Endothelial cell of umbilical vein (primary cell): ENCODE data around the gene RHCE.

Experiments used
- EZH2 ChIP-seq: IDR thresholded peaks from 2 replicates; pipeline ENCODE4 v1.6.1; 2012; ENCODE audit warnings: borderline replicate concordance, low read depth, mild to moderate bottlenecking, moderate library complexity, low read length, inconsistent platforms; ENCODE audit not compliant: severe bottlenecking
- FOS ChIP-seq: IDR thresholded peaks from 2 replicates; pipeline ENCODE4 v1.6.1; 2011; ENCODE audit warnings: mild to moderate bottlenecking, low read length, moderate library complexity, borderline replicate concordance; ENCODE audit not compliant: insufficient read depth
- JUN ChIP-seq: IDR thresholded peaks from 2 replicates; pipeline ENCODE4 v1.6.1; 2011; ENCODE audit warnings: borderline replicate concordance, low read depth; ENCODE audit not compliant: insufficient read length, insufficient read depth
- POLR2A ChIP-seq: IDR thresholded peaks from 2 replicates; pipeline ENCODE4 v1.6.1; 2012; ENCODE audit warnings: low read depth, mild to moderate bottlenecking, control low read depth, low read length
- POLR2AphosphoS5 ChIP-seq: IDR thresholded peaks from 2 replicates; pipeline ENCODE4 v1.6.1; 2012; ENCODE audit warnings: low read depth, mild to moderate bottlenecking, control low read depth, low read length, moderate library complexity; ENCODE audit not compliant: insufficient read depth
- TF ChIP-seq, protein P1 (sequence below), 2 donors: IDR thresholded peaks; 1 replicate in 1 of 2; 2 replicates in 1 of 2; pipeline ENCODE4 v1.5.1; 2011; ENCODE audit warnings: low read length in 2 of 2, mild to moderate bottlenecking in 2 of 2, moderate library complexity in 2 of 2, control low read depth in 1 of 2, inconsistent platforms in 1 of 2, low read depth in 1 of 2; ENCODE audit not compliant: insufficient read depth in 1 of 2; ENCODE audit errors: extremely low read depth in 1 of 2

DNA sequence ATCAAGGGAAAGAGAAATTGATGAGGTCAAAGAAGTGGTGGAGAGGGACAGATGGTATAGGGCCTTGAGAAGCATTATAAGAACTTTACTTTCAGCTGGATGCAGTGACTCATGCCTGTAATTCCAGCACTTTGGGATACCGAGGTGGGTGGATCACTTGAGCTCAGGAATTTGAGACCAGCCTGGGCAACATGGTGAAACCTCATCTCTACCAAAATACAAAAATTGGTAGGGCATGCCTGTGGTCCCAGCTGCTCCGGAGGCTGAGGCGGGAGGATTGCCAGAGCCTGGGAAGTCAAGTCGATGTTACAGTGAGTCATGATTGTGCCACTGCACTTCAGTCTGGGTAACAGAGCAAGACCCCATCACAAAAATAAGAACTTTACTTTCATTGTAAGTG lies 76.8 kb downstream of the RHCE start:
- TF ChIP-seq, protein P1, sequence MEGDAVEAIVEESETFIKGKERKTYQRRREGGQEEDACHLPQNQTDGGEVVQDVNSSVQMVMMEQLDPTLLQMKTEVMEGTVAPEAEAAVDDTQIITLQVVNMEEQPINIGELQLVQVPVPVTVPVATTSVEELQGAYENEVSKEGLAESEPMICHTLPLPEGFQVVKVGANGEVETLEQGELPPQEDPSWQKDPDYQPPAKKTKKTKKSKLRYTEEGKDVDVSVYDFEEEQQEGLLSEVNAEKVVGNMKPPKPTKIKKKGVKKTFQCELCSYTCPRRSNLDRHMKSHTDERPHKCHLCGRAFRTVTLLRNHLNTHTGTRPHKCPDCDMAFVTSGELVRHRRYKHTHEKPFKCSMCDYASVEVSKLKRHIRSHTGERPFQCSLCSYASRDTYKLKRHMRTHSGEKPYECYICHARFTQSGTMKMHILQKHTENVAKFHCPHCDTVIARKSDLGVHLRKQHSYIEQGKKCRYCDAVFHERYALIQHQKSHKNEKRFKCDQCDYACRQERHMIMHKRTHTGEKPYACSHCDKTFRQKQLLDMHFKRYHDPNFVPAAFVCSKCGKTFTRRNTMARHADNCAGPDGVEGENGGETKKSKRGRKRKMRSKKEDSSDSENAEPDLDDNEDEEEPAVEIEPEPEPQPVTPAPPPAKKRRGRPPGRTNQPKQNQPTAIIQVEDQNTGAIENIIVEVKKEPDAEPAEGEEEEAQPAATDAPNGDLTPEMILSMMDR (IDR thresholded peaks at IDR 0.05; ENCODE audit: extremely low read depth in 1 of 2, insufficient read depth in 1 of 2, low read depth in 1 of 2, low read length in 2 of 2) = no peak
- TF ChIP-seq JUN (no peak), POLR2A (no peak), EZH2 (no peak), POLR2AphosphoS5 (no peak), FOS (no peak)
